ENCODE results near the gene THRAP3.

- TF ChIP-seq CTCF (IDR thresholded peaks at IDR 0.05): no peak
- no peak for TF ChIP-seq POLR2A (IDR thresholded peaks at IDR 0.05)
These were observed 63.4 kb downstream of the THRAP3 start for GRCh38 chr1:36287595-36287994.

All from body of pancreas (tissue), 4 donors.